ENCODE results near the gene CCDC60.

CCDC60 gene

GRCh38 chr12:119363490-119363889 lies 29.0 kb downstream of the CCDC60 start:
- Histone ChIP-seq H2BK120ac (ENCODE audit: low read depth, low read length) (no peak overlapping the region), H3K4me3 (ENCODE audit: low read length) (no peak overlapping the region)

GRCh38 chr12:119365451-119365850 lies 30.9 kb downstream of the CCDC60 start:
- Histone ChIP-seq H2AK5ac (ENCODE audit: low read length) (no peak overlapping the region), H4K8ac (ENCODE audit: low read depth, low read length) (no peak overlapping the region), H3K18ac (ENCODE audit: low read length) (no peak overlapping the region), H3K27ac (ENCODE audit: low read depth, low read length) (no peak overlapping the region), H3K56ac (ENCODE audit: low read length) (no peak overlapping the region), H3K79me1 (ENCODE audit: low read length) (no peaks in the 10 kb centered on the region), H3K4me1 (ENCODE audit: control insufficient read depth, low read depth, low read length) (peaks cover 2% of the 10 kb centered on the region), H3K27me3 (ENCODE audit: insufficient read depth, low read length, poor library complexity) (no peaks in the 10 kb centered on the region), H2BK120ac (ENCODE audit: low read depth, low read length) (no peak overlapping the region), H3K23ac (ENCODE audit: low read length) (no peak overlapping the region), H3K79me2 (ENCODE audit: control insufficient read depth, insufficient read depth, low read length) (no peaks in the 10 kb centered on the region), H3K9ac (ENCODE audit: low read length) (no peak overlapping the region), H3K4me3 (ENCODE audit: low read length) (no peak overlapping the region), H3K36me3 (ENCODE audit: control insufficient read depth, insufficient read depth, low read length) (no peaks in the 10 kb centered on the region), H4K5ac (ENCODE audit: low read length) (no peak overlapping the region), H3K4me2 (ENCODE audit: low read length) (no peak overlapping the region), H3K4ac (ENCODE audit: low read depth, low read length) (no peak overlapping the region), H2BK5ac (ENCODE audit: low read length) (no peak overlapping the region), H2BK15ac (replicated peaks; ENCODE audit: low read depth) (no peak overlapping the region)
- no peak for DNase-seq
- no CpG with 5 or more reads among the region's 3 CpGs for WGBS (ENCODE audit: extremely low coverage, insufficient coverage, low lambda C conversion rate)

More at GRCh38 chr12:119363490-119363889, 29.0 kb downstream of the CCDC60 start:
- Histone ChIP-seq H2BK5ac (ENCODE audit: low read length) (no peak overlapping the region), H3K4me1 (ENCODE audit: control insufficient read depth, low read depth, low read length) (peaks cover 1% of the 10 kb centered on the region), H3K79me1 (ENCODE audit: low read length) (no peaks in the 10 kb centered on the region), H3K4me2 (ENCODE audit: low read length) (no peak overlapping the region), H2AK5ac (ENCODE audit: low read length) (no peak overlapping the region), H4K5ac (ENCODE audit: low read length) (no peak overlapping the region), H3K79me2 (ENCODE audit: control insufficient read depth, insufficient read depth, low read length) (no peaks in the 10 kb centered on the region), H3K27me3 (ENCODE audit: insufficient read depth, low read length, poor library complexity) (no peaks in the 10 kb centered on the region), H3K18ac (ENCODE audit: low read length) (no peak overlapping the region), H3K36me3 (ENCODE audit: control insufficient read depth, insufficient read depth, low read length) (no peaks in the 10 kb centered on the region), H3K9ac (ENCODE audit: low read length) (no peak overlapping the region), H3K23ac (ENCODE audit: low read length) (no peak overlapping the region), H2BK15ac (replicated peaks; ENCODE audit: low read depth) (no peak overlapping the region), H3K4ac (ENCODE audit: low read depth, low read length) (no peak overlapping the region), H3K27ac (ENCODE audit: low read depth, low read length) (no peak overlapping the region), H4K8ac (ENCODE audit: low read depth, low read length) (no peak overlapping the region), H3K56ac (ENCODE audit: low read length) (no peak overlapping the region)
- no peak for DNase-seq
- no CpG with 5 or more reads among the region's 1 CpG for WGBS (ENCODE audit: extremely low coverage, insufficient coverage, low lambda C conversion rate)

GRCh38 chr12:119366007-119366406 lies 31.5 kb downstream of the CCDC60 start:
- Histone ChIP-seq H3K4me1 (ENCODE audit: control insufficient read depth, low read depth, low read length) (peaks cover 2% of the 10 kb centered on the region), H3K27me3 (ENCODE audit: insufficient read depth, low read length, poor library complexity) (no peaks in the 10 kb centered on the region), H3K56ac (ENCODE audit: low read length) (no peak overlapping the region), H2BK120ac (ENCODE audit: low read depth, low read length) (no peak overlapping the region), H3K79me1 (ENCODE audit: low read length) (no peaks in the 10 kb centered on the region), H3K36me3 (ENCODE audit: control insufficient read depth, insufficient read depth, low read length) (no peaks in the 10 kb centered on the region), H3K9ac (ENCODE audit: low read length) (no peak overlapping the region), H2BK5ac (ENCODE audit: low read length) (no peak overlapping the region), H3K18ac (ENCODE audit: low read length) (no peak overlapping the region), H4K5ac (ENCODE audit: low read length) (no peak overlapping the region), H2BK15ac (replicated peaks; ENCODE audit: low read depth) (no peak overlapping the region), H2AK5ac (ENCODE audit: low read length) (no peak overlapping the region), H3K4ac (ENCODE audit: low read depth, low read length) (no peak overlapping the region), H3K79me2 (ENCODE audit: control insufficient read depth, insufficient read depth, low read length) (no peaks in the 10 kb centered on the region), H3K4me3 (ENCODE audit: low read length) (no peak overlapping the region), H4K8ac (ENCODE audit: low read depth, low read length) (no peak overlapping the region), H3K27ac (ENCODE audit: low read depth, low read length) (no peak overlapping the region), H3K4me2 (ENCODE audit: low read length) (no peak overlapping the region), H3K23ac (ENCODE audit: low read length) (no peak overlapping the region)
- DNase-seq: no peak
- WGBS (ENCODE audit: extremely low coverage, insufficient coverage, low lambda C conversion rate): no CpG with 5 or more reads among the region's 6 CpGs

- Histone ChIP-seq H2AK5ac (ENCODE audit: low read length) (no peak overlapping the region), H3K4ac (ENCODE audit: low read depth, low read length) (no peak overlapping the region), H3K79me2 (ENCODE audit: control insufficient read depth, insufficient read depth, low read length) (no peaks in the 10 kb centered on the region), H2BK120ac (ENCODE audit: low read depth, low read length) (no peak overlapping the region), H4K8ac (ENCODE audit: low read depth, low read length) (no peak overlapping the region), H2BK5ac (ENCODE audit: low read length) (no peak overlapping the region), H3K56ac (ENCODE audit: low read length) (no peak overlapping the region), H2BK15ac (replicated peaks; ENCODE audit: low read depth) (no peak overlapping the region), H3K18ac (ENCODE audit: low read length) (no peak overlapping the region), H3K4me1 (ENCODE audit: control insufficient read depth, low read depth, low read length) (peaks cover 2% of the 10 kb centered on the region), H3K4me2 (ENCODE audit: low read length) (no peak overlapping the region), H3K23ac (ENCODE audit: low read length) (no peak overlapping the region), H3K27ac (ENCODE audit: low read depth, low read length) (no peak overlapping the region), H3K79me1 (ENCODE audit: low read length) (no peaks in the 10 kb centered on the region), H3K4me3 (ENCODE audit: low read length) (no peak overlapping the region), H3K36me3 (ENCODE audit: control insufficient read depth, insufficient read depth, low read length) (no peaks in the 10 kb centered on the region), H4K5ac (ENCODE audit: low read length) (no peak overlapping the region), H3K9ac (ENCODE audit: low read length) (no peak overlapping the region), H3K27me3 (ENCODE audit: insufficient read depth, low read length, poor library complexity) (no peaks in the 10 kb centered on the region)
- DNase-seq: no peak
- WGBS (ENCODE audit: extremely low coverage, insufficient coverage, low lambda C conversion rate): no CpG with 5 or more reads among the region's 3 CpGs
These were observed 34.6 kb downstream of the CCDC60 start for GRCh38 chr12:119369161-119369560.

- H2BK15ac ChIP-seq (replicated peaks; ENCODE audit: low read depth): no peak overlapping the region
- H3K9ac ChIP-seq (ENCODE audit: low read length): no peak overlapping the region
- H3K4ac ChIP-seq (ENCODE audit: low read depth, low read length): no peak overlapping the region
- H3K27ac ChIP-seq (ENCODE audit: low read depth, low read length): no peak overlapping the region
- no peak for DNase-seq
- WGBS (ENCODE audit: extremely low coverage, insufficient coverage, low lambda C conversion rate): no CpG with 5 or more reads among the region's 10 CpGs
- no peak overlapping the region for H3K18ac ChIP-seq (ENCODE audit: low read length)
- no peak overlapping the region for H3K56ac ChIP-seq (ENCODE audit: low read length)
- H4K5ac ChIP-seq (ENCODE audit: low read length): no peak overlapping the region
- H3K4me3 ChIP-seq (ENCODE audit: low read length): no peak overlapping the region
- H3K79me1 ChIP-seq (ENCODE audit: low read length): no peaks in the 10 kb centered on the region
- peaks cover 2% of the 10 kb centered on the region for H3K4me1 ChIP-seq (ENCODE audit: control insufficient read depth, low read depth, low read length)
- H3K4me2 ChIP-seq (ENCODE audit: low read length): no peak overlapping the region
- no peaks in the 10 kb centered on the region for H3K79me2 ChIP-seq (ENCODE audit: control insufficient read depth, insufficient read depth, low read length)
- no peaks in the 10 kb centered on the region for H3K36me3 ChIP-seq (ENCODE audit: control insufficient read depth, insufficient read depth, low read length)
- no peak overlapping the region for H4K8ac ChIP-seq (ENCODE audit: low read depth, low read length)
- no peak overlapping the region for H2BK5ac ChIP-seq (ENCODE audit: low read length)
- H3K23ac ChIP-seq (ENCODE audit: low read length): no peak overlapping the region
- no peaks in the 10 kb centered on the region for H3K27me3 ChIP-seq (ENCODE audit: insufficient read depth, low read length, poor library complexity)
- H2BK120ac ChIP-seq (ENCODE audit: low read depth, low read length): no peak overlapping the region
- no peak overlapping the region for H2AK5ac ChIP-seq (ENCODE audit: low read length)
These were observed 35.5 kb downstream of the CCDC60 start for GRCh38 chr12:119369907-119370546.

GRCh38 chr12:119372540-119372939 lies 38.0 kb downstream of the CCDC60 start:
- DNase-seq: no peak
- H3K18ac ChIP-seq (ENCODE audit: low read length): no peak overlapping the region
- WGBS (ENCODE audit: extremely low coverage, insufficient coverage, low lambda C conversion rate): no CpG with 5 or more reads among the region's 7 CpGs

More at GRCh38 chr12:119372540-119372939, 38.0 kb downstream of the CCDC60 start:
- Histone ChIP-seq H3K23ac (ENCODE audit: low read length) (no peak overlapping the region), H3K79me1 (ENCODE audit: low read length) (no peaks in the 10 kb centered on the region), H4K8ac (ENCODE audit: low read depth, low read length) (no peak overlapping the region), H3K27ac (ENCODE audit: low read depth, low read length) (no peak overlapping the region), H3K4me2 (ENCODE audit: low read length) (no peak overlapping the region), H3K9ac (ENCODE audit: low read length) (no peak overlapping the region), H3K27me3 (ENCODE audit: insufficient read depth, low read length, poor library complexity) (no peaks in the 10 kb centered on the region), H3K36me3 (ENCODE audit: control insufficient read depth, insufficient read depth, low read length) (no peaks in the 10 kb centered on the region), H2BK5ac (ENCODE audit: low read length) (no peak overlapping the region), H3K79me2 (ENCODE audit: control insufficient read depth, insufficient read depth, low read length) (no peaks in the 10 kb centered on the region), H3K4ac (ENCODE audit: low read depth, low read length) (no peak overlapping the region), H4K5ac (ENCODE audit: low read length) (no peak overlapping the region), H3K56ac (ENCODE audit: low read length) (no peak overlapping the region), H2BK15ac (replicated peaks; ENCODE audit: low read depth) (no peak overlapping the region), H2BK120ac (ENCODE audit: low read depth, low read length) (no peak overlapping the region), H2AK5ac (ENCODE audit: low read length) (no peak overlapping the region), H3K4me3 (ENCODE audit: low read length) (no peak overlapping the region), H3K4me1 (ENCODE audit: control insufficient read depth, low read depth, low read length) (peaks cover 2% of the 10 kb centered on the region)

All from mesendoderm (in vitro differentiated cells).